Activated CD4-positive, alpha-beta T cell treated with anti-CD3 and anti-CD28 coated beads, Interleukin-2, amount 10 ng/mL, durations not matched to agents 24 days and 14 days (primary cell): Measurements from ENCODE around the gene RDH16. TPM values are rescaled to one million over a fixed set of nuclear protein-coding genes. Genes with fewer than 3 reads are reported as not detected.
A peak's percentile ranks its signal among the peaks of the same experiment; 100 is the strongest.
"Not testable (repeated sequence)": the region's sequence is repeated elsewhere in the genome, so short reads cannot be mapped to it uniquely, and the experiment has no call there.

Source experiments
- DNase-seq: peaks from one replicate; pipeline ENCODE4 v3.0.0; 2022
- H3K27ac Mint-ChIP-seq: one replicate; pipeline ENCODE4 v1.8.0; 2022; ENCODE audit warnings: mild to moderate bottlenecking, mixed read lengths
- H3K27me3 Mint-ChIP-seq: one replicate; pipeline ENCODE4 v1.8.0; 2022; ENCODE audit warnings: mixed read lengths
- H3K36me3 Mint-ChIP-seq: one replicate; pipeline ENCODE4 v1.8.0; 2022; ENCODE audit warnings: low read depth, mild to moderate bottlenecking, mixed read lengths
- H3K4me1 Mint-ChIP-seq: one replicate; pipeline ENCODE4 v1.8.0; 2021; ENCODE audit warnings: mixed read lengths
- H3K4me3 Mint-ChIP-seq: one replicate; pipeline ENCODE4 v1.8.0; 2022; ENCODE audit warnings: mild to moderate bottlenecking, moderate library complexity, mixed read lengths
- H3K9me3 Mint-ChIP-seq: one replicate; pipeline ENCODE4 v1.8.0; 2021; ENCODE audit warnings: mixed read lengths
- intact Hi-C: fragments of 100-400 bp; cut with micrococcal nuclease; formaldehyde crosslinking; loops from one replicate; pipeline ENCODE4 v1.15.1; 2023
- total RNA-seq: library from RNA; stranded (reverse); gene quantifications from 2 replicates; pipeline ENCODE4 v1.2.3, GENCODE V29; 2022

RDH16 gene
- total RNA-seq, 1 donor from 2014 or later = 0.42 TPM

DNA sequence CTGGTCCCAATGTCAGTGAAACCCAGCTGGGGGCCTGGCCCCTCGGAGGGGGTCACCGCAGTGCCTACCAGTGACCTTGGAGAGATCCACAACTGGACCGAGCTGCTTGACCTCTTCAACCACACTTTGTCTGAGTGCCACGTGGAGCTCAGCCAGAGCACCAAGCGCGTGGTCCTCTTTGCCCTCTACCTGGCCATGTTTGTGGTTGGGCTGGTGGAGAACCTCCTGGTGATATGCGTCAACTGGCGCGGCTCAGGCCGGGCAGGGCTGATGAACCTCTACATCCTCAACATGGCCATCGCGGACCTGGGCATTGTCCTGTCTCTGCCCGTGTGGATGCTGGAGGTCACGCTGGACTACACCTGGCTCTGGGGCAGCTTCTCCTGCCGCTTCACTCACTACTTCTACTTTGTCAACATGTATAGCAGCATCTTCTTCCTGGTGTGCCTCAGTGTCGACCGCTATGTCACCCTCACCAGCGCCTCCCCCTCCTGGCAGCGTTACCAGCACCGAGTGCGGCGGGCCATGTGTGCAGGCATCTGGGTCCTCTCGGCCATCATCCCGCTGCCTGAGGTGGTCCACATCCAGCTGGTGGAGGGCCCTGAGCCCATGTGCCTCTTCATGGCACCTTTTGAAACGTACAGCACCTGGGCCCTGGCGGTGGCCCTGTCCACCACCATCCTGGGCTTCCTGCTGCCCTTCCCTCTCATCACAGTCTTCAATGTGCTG lies 38.0 kb upstream of the RDH16 start:
- Mint-ChIP-seq H3K4me1 (peaks cover 36% of the 10 kb centered on the region), H3K9me3 (no peaks in the 10 kb centered on the region), H3K4me3 (no peak overlapping the region), H3K27ac (no peak overlapping the region), H3K36me3 (peaks cover 20% of the 10 kb centered on the region), H3K27me3 (no peaks in the 10 kb centered on the region)
- DNase-seq = no peak
- intact Hi-C loops = no loop called here

DNA sequence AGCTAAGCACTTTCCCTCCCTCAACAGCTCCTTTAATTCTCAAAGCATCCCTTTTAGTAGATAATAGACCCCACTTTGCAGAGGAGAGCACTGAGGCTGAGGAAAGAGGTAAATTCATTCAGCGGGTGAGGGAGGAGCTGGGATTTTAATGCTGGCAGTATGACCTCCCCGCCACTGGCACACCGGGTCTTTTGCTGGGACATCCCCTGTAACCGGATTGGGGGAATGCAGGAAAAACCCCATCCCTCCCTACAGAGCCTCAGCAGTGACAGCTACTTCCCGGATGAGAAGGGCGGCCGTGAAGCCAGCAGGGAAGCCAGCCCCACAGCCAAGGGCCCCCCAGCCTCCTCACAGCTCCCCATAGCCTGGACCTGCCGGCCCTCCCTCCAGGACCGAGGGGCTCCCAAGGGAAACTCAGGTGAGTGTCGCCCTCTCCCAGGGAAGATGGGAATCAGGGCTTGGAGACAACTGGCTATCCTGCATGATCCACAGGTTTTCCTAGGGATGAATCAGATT lies 36.9 kb upstream of the RDH16 start:
- intact Hi-C loops = no loop called here
- DNase-seq = no peak
- peaks cover 4% of the 10 kb centered on the region for H3K27me3 Mint-ChIP-seq
- no peak overlapping the region for H3K27ac Mint-ChIP-seq
- H3K9me3 Mint-ChIP-seq = no peaks in the 10 kb centered on the region
- H3K4me1 Mint-ChIP-seq = peaks cover 27% of the 10 kb centered on the region
- H3K4me3 Mint-ChIP-seq = no peak overlapping the region
- peaks cover 12% of the 10 kb centered on the region for H3K36me3 Mint-ChIP-seq

DNA sequence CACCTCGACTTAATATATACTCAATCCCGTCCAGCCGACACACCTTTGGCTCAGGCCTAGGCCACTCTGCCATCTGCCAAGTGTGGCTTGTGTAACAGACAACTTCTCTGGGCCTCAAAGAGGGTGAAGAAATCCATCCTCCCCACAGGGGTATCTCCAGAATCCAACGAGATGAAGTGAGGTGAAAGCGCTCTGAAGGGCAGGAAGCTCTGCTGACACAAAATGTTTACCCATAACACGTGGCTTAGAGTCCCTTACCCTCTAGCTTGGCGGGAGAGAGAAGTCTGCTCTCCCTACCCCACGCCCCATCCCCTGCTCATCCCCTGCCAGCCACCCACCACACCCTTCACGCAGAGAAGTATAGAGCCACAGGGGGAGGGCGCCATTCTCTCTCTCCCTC lies 35.9 kb upstream of the RDH16 start:
- Mint-ChIP-seq H3K9me3 (no peaks in the 10 kb centered on the region), H3K27me3 (peaks cover 8% of the 10 kb centered on the region), H3K36me3 (peaks cover 8% of the 10 kb centered on the region), H3K4me3 (no peak overlapping the region), H3K4me1 (peaks cover 20% of the 10 kb centered on the region), H3K27ac (no peak overlapping the region)
- intact Hi-C loops = no loop called here
- no peak for DNase-seq

DNA sequence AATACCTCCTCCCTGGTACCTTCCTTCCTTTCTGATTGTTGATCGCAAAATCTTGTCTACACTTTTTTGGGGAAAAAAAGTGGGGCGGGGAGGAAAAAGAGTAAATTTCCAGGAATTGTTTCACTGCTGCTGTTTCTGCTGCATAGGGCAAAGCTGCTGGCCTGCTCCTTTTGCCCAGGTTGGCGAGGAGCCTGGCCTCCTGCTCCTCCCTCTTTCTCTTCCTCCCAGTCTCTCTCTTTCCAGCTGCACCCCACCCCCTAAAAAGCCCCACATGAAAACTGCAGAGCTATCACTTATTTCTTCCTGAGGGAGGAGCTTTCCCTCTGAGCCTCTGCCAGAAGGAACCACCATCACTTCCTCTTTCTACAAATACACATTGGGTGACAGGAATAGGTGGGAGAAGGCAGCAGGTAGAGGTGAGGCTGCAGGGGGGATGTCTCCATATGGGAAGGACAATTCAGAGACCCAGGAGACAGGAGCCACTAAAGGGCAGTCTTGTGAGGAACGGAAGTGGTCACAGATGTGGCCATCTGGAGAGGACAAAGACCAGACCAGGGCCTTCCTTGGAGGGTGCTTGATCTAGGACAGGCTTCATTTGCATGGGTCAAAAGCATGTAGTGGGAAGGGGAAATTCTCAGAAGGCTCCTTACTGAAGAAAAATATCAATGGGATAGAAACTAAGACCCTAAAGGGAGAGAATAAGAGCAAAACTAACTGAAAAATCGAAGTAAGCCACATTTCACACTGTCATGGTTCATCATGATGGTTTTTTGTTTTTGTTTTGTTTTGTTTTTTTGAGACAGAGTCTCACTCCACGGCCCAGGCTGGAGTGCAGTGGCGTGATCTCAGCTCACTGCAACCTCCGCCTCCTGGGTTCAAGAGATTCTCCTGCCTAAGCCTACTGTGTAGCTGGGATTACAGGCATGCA lies 34.2 kb upstream of the RDH16 start:
- no peaks in the 10 kb centered on the region for H3K9me3 Mint-ChIP-seq
- H3K4me3 Mint-ChIP-seq = no peak overlapping the region
- peak overlapping the region; percentile 71 for H3K27ac Mint-ChIP-seq
- peaks cover 2% of the 10 kb centered on the region for H3K36me3 Mint-ChIP-seq
- intact Hi-C loops = no loop called here
- DNase-seq = no peak
- H3K4me1 Mint-ChIP-seq = peaks cover 24% of the 10 kb centered on the region
- peaks cover 8% of the 10 kb centered on the region for H3K27me3 Mint-ChIP-seq

DNA sequence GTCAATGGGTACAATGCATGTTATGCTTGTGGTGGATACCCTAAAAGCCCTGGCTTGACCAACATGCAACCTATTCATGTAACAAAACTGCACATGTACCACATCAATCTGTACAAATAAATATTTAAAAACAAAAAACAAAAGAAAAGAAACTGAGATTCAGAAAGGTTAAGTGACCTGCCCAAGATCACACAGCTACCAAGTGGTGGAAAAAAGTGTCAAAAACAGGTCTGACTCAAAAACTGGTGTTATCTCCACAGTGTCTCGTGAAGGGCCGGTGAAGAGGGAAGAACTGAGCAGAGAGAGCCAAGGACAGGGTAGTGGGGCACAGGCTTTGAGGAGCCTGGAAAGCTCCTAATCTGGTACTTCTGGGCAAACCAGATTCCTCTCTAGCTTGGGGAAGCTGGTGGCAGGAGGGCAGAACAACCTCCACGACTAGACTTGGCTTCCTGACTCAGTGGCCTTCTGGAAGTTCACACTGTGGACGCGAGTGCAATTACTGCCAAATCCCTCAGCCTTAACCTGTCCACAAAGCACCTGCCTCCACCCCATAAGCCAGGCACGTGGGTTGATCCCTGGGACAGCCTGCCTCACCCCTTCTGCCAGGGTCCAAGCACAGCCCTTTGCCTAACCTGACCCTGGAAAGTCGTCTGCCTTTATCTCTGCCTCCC lies 33.4 kb upstream of the RDH16 start:
- peaks cover 24% of the 10 kb centered on the region for H3K4me1 Mint-ChIP-seq
- peaks cover 2% of the 10 kb centered on the region for H3K36me3 Mint-ChIP-seq
- intact Hi-C loops = no loop called here
- DNase-seq = no peak
- H3K4me3 Mint-ChIP-seq = no peak overlapping the region
- peak overlapping the region; percentile 71 for H3K27ac Mint-ChIP-seq
- H3K27me3 Mint-ChIP-seq = peaks cover 8% of the 10 kb centered on the region
- H3K9me3 Mint-ChIP-seq = no peaks in the 10 kb centered on the region

DNA sequence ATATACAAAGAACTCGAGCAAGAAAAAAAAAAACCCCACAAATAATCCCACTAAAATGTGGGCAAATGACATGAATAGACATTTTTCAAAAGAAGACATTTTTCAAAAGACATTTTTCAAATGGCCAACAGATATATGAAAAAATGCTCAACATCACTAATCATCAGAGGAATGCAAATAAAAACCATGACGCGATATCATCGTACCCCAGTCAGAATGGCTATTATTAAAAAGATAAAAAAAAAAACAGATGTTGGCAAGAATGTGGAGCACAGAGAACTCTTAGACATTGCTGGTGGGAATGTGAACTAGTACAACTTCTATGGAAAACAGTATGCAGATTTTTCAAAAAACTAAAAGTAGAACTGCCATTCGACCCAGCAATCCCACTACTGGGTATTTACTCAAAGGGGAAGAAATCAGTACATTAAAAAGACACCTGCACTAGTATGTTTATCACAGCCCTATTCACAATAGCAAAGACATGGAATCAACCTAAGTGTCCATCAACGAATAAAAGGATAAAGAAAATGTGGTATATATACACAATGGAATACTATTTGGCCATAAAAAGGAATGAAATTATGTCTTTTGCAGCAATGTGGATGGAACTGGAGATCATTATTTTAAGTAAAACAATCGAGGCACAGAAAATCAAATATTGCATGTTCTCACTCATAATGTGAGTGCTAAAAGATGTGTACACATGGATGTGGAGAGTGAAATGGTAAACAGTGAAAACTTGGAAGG lies 32.6 kb upstream of the RDH16 start:
- peaks cover 2% of the 10 kb centered on the region for H3K36me3 Mint-ChIP-seq
- no peak overlapping the region for H3K4me3 Mint-ChIP-seq
- H3K27ac Mint-ChIP-seq = no peak overlapping the region
- no peak for DNase-seq
- peaks cover 8% of the 10 kb centered on the region for H3K27me3 Mint-ChIP-seq
- no peaks in the 10 kb centered on the region for H3K9me3 Mint-ChIP-seq
- intact Hi-C loops = no loop called here
- peaks cover 24% of the 10 kb centered on the region for H3K4me1 Mint-ChIP-seq

DNA sequence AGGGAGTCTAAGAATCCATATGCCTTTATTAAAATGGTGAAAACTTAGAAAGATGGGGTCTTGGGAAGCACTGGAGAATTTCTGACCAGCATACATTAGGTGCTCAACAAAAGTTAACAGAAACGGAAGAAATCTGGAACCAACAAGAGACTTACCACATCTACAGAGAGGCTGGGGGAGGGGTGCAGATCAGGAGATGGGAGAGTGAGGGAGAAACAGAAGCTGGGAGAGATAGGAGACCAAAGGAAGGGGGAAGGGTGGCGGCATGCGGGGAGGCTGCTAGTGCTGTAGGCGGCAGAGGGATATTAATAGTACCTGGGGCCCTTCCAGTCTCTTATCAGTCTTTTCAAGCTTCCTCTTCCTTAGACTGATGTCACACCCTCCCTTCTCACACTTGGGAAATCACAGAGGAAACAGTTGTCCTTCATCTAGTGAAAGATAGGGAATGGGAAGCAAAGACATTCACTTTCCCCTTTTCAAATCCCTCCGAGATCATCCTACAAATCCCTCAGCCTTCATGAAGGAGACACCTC lies 30.9 kb upstream of the RDH16 start:
- no peak overlapping the region for H3K27ac Mint-ChIP-seq
- no peaks in the 10 kb centered on the region for H3K9me3 Mint-ChIP-seq
- DNase-seq = no peak
- H3K4me3 Mint-ChIP-seq = no peak overlapping the region
- peaks cover 24% of the 10 kb centered on the region for H3K4me1 Mint-ChIP-seq
- intact Hi-C loops = no loop called here
- no peaks in the 10 kb centered on the region for H3K36me3 Mint-ChIP-seq
- peaks cover 8% of the 10 kb centered on the region for H3K27me3 Mint-ChIP-seq

DNA sequence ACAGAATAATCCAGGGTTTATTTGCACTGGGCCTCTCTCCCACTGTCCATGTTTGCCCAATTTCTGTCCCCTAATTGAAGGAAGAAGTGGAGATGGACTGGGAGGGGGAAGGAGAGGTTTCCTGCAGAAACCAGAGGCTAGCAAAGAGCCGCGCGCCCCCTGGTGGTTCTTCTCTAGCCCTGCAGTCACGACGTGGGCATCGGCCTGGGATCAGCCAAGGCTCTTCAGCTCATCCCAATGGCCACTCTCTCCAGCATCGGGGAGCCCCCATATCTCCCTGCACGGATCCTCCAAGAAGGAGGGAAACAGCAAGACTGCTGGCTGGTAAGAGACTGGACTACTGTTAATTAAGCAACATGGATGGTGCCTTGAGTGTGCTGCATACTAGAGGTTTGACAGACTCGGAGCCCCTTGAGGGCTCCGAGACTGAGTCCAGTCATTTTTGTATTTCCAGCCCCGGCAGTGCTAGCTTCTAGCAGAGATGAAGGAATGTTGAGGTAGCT lies 30.2 kb upstream of the RDH16 start:
- intact Hi-C loops = loop anchor here (1.0 kb wide), 2 partner anchors 149 to 230 kb away; no protein-coding TSS in a partner anchor
- DNase-seq = peak; percentile 92
- H3K27me3 Mint-ChIP-seq = peaks cover 8% of the 10 kb centered on the region
- H3K4me1 Mint-ChIP-seq = peaks cover 24% of the 10 kb centered on the region
- H3K9me3 Mint-ChIP-seq = no peaks in the 10 kb centered on the region
- no peaks in the 10 kb centered on the region for H3K36me3 Mint-ChIP-seq
- H3K27ac Mint-ChIP-seq = no peak overlapping the region
- peak overlapping the region; percentile 24 for H3K4me3 Mint-ChIP-seq

DNA sequence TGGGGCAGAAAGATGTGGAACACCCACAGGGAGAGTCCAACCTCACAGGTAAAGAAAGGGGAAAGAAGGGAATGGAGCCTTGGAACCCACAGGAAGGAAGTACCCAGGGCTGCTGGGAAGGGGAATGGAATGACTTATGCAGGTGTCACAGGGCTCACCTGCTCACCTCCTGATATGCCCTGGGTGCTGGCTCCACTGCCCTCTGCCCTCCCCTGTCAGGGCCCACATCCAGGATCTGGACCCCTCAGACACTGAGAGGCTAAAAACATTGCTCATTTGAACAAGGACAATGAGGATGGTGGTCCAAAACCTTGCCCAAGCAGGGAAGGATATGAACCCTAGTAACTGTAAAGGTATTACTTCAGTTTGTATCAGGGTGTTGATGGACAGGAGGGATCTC lies 29.6 kb upstream of the RDH16 start:
- no peak for DNase-seq
- H3K9me3 Mint-ChIP-seq = no peaks in the 10 kb centered on the region
- no peaks in the 10 kb centered on the region for H3K36me3 Mint-ChIP-seq
- intact Hi-C loops = loop anchor here (1.0 kb wide), 2 partner anchors 149 to 230 kb away; no protein-coding TSS in a partner anchor
- peaks cover 8% of the 10 kb centered on the region for H3K27me3 Mint-ChIP-seq
- H3K4me1 Mint-ChIP-seq = peaks cover 24% of the 10 kb centered on the region
- H3K4me3 Mint-ChIP-seq = peak overlapping the region; percentile 24
- H3K27ac Mint-ChIP-seq = no peak overlapping the region

DNA sequence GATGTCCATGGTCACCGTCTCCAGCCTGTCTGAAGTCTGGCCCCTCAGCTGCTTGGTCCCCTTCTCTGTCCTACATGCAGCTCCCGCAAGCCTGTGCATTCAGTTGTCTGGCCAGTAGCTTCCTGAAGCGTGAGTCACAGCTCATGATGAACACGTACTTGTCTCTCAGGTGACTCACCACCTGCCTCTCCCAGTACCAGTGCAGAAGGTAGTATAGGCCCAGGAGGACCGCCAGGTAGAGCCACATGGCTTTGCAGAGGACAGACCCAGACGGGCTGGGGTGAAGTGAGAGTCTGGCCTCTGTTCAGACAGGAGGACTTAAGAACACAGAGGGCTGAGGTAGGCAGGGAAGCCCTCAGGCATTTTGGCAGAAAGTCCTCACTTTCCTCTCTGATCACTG lies 28.3 kb upstream of the RDH16 start:
- H3K36me3 Mint-ChIP-seq, H3K9me3 Mint-ChIP-seq, H3K27me3 Mint-ChIP-seq, H3K27ac Mint-ChIP-seq, intact Hi-C loops, H3K4me3 Mint-ChIP-seq: not testable (repeated sequence)
- peak; percentile 57 for DNase-seq
- peaks cover 14% of the 10 kb centered on the region for H3K4me1 Mint-ChIP-seq

DNA sequence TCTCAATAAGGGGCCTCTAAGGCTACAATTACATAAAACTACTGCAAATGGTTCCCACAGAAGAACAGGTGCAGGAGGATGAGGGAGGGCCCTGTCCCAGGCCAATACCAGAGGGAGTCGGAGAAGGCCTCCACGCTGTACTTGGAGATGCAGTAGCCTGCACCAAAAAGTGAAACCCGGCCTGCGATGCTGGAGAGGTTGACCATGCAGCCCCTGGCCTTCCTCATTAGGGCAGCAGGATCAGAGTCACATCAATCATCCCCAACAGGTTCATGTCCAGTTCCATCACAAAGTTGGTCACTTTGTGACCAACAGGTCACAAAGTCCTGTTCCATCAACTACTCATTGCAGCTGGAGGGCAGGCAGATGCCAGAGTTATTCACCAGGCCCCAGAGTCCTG lies 26.0 kb upstream of the RDH16 start:
- intact Hi-C loops = no loop called here

DNA sequence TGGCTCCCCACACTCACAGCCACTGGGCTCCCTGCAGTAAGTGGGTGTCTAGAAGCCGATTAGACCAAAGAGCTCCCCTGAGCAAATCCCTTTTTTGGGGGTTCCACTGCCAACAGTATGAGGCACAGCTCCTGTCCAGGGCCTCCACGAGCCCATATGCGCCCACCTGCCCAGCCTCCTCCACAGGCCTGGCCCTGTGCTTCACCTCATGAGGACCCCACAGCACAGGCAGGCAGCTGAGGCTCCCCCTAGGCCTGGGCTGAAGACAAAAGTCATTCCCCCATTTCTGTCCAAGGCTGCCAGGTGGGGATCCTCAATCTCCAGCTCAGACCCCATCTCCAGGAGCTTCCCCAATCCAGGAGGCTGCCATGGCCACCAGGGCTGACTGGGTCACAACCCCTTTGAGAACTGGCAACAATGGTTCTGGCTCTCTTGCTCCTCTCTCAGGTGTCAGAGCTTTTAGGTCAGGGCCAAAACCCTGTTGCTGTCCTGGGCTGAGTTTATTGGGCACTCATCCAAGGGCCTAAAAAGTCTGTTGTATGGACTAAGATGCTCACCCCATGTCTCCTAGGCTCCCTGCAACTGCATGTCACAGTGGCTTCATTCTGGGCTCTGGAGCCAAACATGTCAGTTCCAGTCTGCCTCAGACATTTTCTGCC lies 25.3 kb upstream of the RDH16 start:
- H3K27ac Mint-ChIP-seq, H3K9me3 Mint-ChIP-seq, H3K4me3 Mint-ChIP-seq, H3K27me3 Mint-ChIP-seq, DNase-seq, H3K36me3 Mint-ChIP-seq, H3K4me1 Mint-ChIP-seq, intact Hi-C loops: not testable (repeated sequence)

More for the DNA sequence above, 26.0 kb upstream of the RDH16 start:
- Mint-ChIP-seq H3K27me3 (no peaks in the 10 kb centered on the region), H3K9me3 (no peaks in the 10 kb centered on the region), H3K27ac (no peak overlapping the region), H3K4me3 (no peak overlapping the region), H3K4me1 (peaks cover 8% of the 10 kb centered on the region), H3K36me3 (no peaks in the 10 kb centered on the region)
- peak; percentile 50 for DNase-seq
